Adrenal gland (tissue), 12 donors: ENCODE results near the gene LAG3. TPM values are rescaled to one million over a fixed set of nuclear protein-coding genes. Genes with fewer than 3 reads are reported as not detected.

ENCODE experiments used
- DNase-seq, 7 donors: peaks; one replicate each; pipeline ENCODE4 v3.0.0-alpha.2; 2019 to 2020
- H3K27ac ChIP-seq, 5 donors: fragments of 200-600 bp; sonication (generic) in 4 of 5; 1 replicate in 3 of 5; 2 replicates in 2 of 5; pipeline versions ENCODE4 v1.5.1 to v1.8.0; 2016 to 2020; ENCODE audit warnings: mild to moderate bottlenecking in 1 of 5
- H3K27me3 ChIP-seq: fragments of 200-600 bp; 2 replicates; pipeline ENCODE4 v1.8.0; 2021
- H3K36me3 ChIP-seq, 2 donors: fragments of 200-600 bp; replicated peaks in 1 of 2; 1 replicate in 1 of 2; 2 replicates in 1 of 2; pipeline versions ENCODE4 v1.5.1 to v1.8.0; 2018 to 2022
- H3K4me1 ChIP-seq, 2 donors: fragments of 200-600 bp; replicated peaks in 1 of 2; 1 replicate in 1 of 2; 2 replicates in 1 of 2; pipeline versions ENCODE4 v1.5.1 to v1.8.0; 2018 to 2021
- H3K4me3 ChIP-seq, 4 donors: fragments of 200-600 bp; sonication (generic) in 3 of 4; one replicate each; pipeline ENCODE4 v1.5.1; 2016 to 2018
- H3K9me3 ChIP-seq, 3 donors: fragments of 200-600 bp; sonication (generic) in 1 of 3; replicated peaks in 1 of 3; 1 replicate in 2 of 3; 2 replicates in 1 of 3; pipeline versions ENCODE4 v1.5.1 to v1.8.0; 2016 to 2021
- POLR2A ChIP-seq, 2 donors: fragments of 450-650 bp; IDR thresholded peaks; one replicate each; pipeline ENCODE4 v1.6.1; 2017; ENCODE audit warnings: antibody characterized with exemption in 2 of 2, mild to moderate bottlenecking in 2 of 2, moderate library complexity in 1 of 2
- WGBS, 4 donors: extraction: QIAGEN DNeasy Blood & Tissue Kit in 2 of 4; methylation state at CpG; one replicate each; pipeline versions ENCODE4 v1.1.5 to v1.1.7; 2013 to 2017; 5-methylcytosine and 5-hydroxymethylcytosine counted together
- intact Hi-C, 2 donors: fragments of 100-400 bp; cut with DNase I; formaldehyde crosslinking; loops; one replicate each; pipeline versions ENCODE4 v1.14.1 to v1.15.0; 2022 to 2023
- polyA plus RNA-seq, 3 donors: library from polyadenylated mRNA; stranded (reverse); fragments of 200-250 nt in 2 of 3; fragments of 350-450 nt in 1 of 3; fragmentation: Illumina TruSeq in 1 of 3; extraction: RNeasy Lipid Tissue Mini Kit (QIAGEN cat#74804) in 1 of 3; gene quantifications; one replicate each; pipeline ENCODE4 v1.2.3, GENCODE V29; 2013 to 2014
- total RNA-seq, 9 donors: library from RNA; depleted of rRNA in 4 of 9; stranded (reverse); fragments of >200 nt in 4 of 9; fragments of 120-200 nt in 1 of 9; fragmentation: NEBNext Ultra II Directional in 1 of 9; extraction: Animal tissue kit (Norgen Biotek cat#: 25700) in 1 of 9; gene quantifications; one replicate each; pipeline versions ENCODE4 v1.1.0 to v1.2.4, GENCODE V29; 2013 to 2023
- TF ChIP-seq, protein P1 (sequence below), 6 experiments: fragments of 450-650 bp in 4 of 6; fragments of 200-600 bp in 2 of 6; sonication (generic) in 1 of 6; IDR thresholded peaks; 1 replicate in 5 of 6; 2 replicates in 1 of 6; pipeline versions ENCODE4 v1.5.1 to v1.8.0; 2016 to 2021; ENCODE audit warnings: antibody characterized with exemption in 6 of 6, mild to moderate bottlenecking in 2 of 6, moderate library complexity in 1 of 6
- donor health status: healthy with polysubstance abuse.
- donor health status: Bipolar disorder and iron deficiency.
- donor health status: DM: yes; HTN: yes; CAD: no.
- donor health status: DM: no; HTN: no; CAD: no.
- donor health status: DM: no; HTN: no; CAD: no.
- donor health status: DM: yes; HTN: yes; CAD: no.

LAG3 gene
- total and polyA plus RNA-seq, 12 donors: 0.11 to 4.3 (median 0.71) TPM; not detected in 2

GRCh38 chr12:6759741-6760140, 12.6 kb upstream of the LAG3 start:
- Histone ChIP-seq H3K36me3 (no peaks in the 10 kb centered on the region), H3K4me1 (peaks cover 8 to 11% of the 10 kb centered on the region in 2 donors), H3K9me3 (no peaks in the 10 kb centered on the region), H3K27me3 (no peaks in the 10 kb centered on the region), H3K27ac (no peak overlapping the region), H3K4me3 (no peak overlapping the region)
- TF ChIP-seq, protein P1, sequence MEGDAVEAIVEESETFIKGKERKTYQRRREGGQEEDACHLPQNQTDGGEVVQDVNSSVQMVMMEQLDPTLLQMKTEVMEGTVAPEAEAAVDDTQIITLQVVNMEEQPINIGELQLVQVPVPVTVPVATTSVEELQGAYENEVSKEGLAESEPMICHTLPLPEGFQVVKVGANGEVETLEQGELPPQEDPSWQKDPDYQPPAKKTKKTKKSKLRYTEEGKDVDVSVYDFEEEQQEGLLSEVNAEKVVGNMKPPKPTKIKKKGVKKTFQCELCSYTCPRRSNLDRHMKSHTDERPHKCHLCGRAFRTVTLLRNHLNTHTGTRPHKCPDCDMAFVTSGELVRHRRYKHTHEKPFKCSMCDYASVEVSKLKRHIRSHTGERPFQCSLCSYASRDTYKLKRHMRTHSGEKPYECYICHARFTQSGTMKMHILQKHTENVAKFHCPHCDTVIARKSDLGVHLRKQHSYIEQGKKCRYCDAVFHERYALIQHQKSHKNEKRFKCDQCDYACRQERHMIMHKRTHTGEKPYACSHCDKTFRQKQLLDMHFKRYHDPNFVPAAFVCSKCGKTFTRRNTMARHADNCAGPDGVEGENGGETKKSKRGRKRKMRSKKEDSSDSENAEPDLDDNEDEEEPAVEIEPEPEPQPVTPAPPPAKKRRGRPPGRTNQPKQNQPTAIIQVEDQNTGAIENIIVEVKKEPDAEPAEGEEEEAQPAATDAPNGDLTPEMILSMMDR (IDR thresholded peaks at IDR 0.05): no peak
- TF ChIP-seq POLR2A (IDR thresholded peaks at IDR 0.05): no peak
- WGBS, 4 donors: 84 to 90% (median 87%) methylated on average over 5 of the region's 5 CpGs
- DNase-seq: no peak
- intact Hi-C loops: no loop called here

DNA sequence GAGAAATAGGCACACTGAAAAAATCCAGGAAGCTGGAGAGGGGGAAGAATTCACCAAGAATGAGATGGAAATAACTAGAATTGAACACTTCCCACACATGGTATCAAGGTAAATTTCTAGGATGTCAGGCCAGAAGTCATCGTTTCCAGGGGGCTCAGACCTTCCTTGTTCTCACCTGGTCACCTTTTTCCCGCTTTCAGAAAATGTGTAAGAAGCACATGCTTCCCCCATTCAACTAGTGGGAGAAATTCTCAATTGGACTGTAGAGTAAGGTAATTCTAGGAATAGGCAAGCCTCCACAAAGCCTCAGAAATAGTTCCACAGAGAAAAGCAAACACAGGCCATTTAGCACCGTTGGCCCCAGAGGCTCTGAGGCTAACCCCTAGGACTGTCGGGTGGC, 8.9 kb upstream of the LAG3 start:
- H3K9me3 ChIP-seq: no peaks in the 10 kb centered on the region
- TF ChIP-seq, protein P1 (IDR thresholded peaks at IDR 0.05): no peak
- TF ChIP-seq POLR2A (IDR thresholded peaks at IDR 0.05): no peak
- peak overlapping the region in 1 of 4 donors; percentile 28 for H3K4me3 ChIP-seq
- peaks cover 23 to 28% of the 10 kb centered on the region in 2 donors for H3K4me1 ChIP-seq
- H3K36me3 ChIP-seq: no peaks in the 10 kb centered on the region
- intact Hi-C loops: no loop called here
- WGBS, 4 donors: 66 to 83% (median 78%) methylated on average over 4 of the region's 4 CpGs
- DNase-seq: no peak
- H3K27me3 ChIP-seq: no peaks in the 10 kb centered on the region
- peak overlapping the region in 4 of 5 donors; percentile 43 to 97 (median 74) for H3K27ac ChIP-seq

GRCh38 chr12:6764011-6764828, 8.1 kb upstream of the LAG3 start:
- Histone ChIP-seq H3K27ac (peak overlapping the region in 4 of 5 donors; percentile 43 to 97 (median 74)), H3K36me3 (no peaks in the 10 kb centered on the region), H3K27me3 (no peaks in the 10 kb centered on the region), H3K4me1 (peaks cover 23 to 35% of the 10 kb centered on the region in 2 donors), H3K4me3 (peak overlapping the region in 1 of 4 donors; percentile 28), H3K9me3 (no peaks in the 10 kb centered on the region)
- whole genome bisulfite sequencing, 4 donors: 0 to 4% (median 3%) methylated on average over 13 to 16 of the region's 16 CpGs
- DNase-seq: peak; percentile 86 to 98 (median 94)
- intact Hi-C loops: no loop called here
- TF ChIP-seq, protein P1 (IDR thresholded peaks at IDR 0.05): no peak
- TF ChIP-seq POLR2A (IDR thresholded peaks at IDR 0.05): peak in 1 of 2 donors; percentile 17

GRCh38 chr12:6765048-6765633, 7.2 kb upstream of the LAG3 start:
- no peaks in the 10 kb centered on the region for H3K9me3 ChIP-seq
- H3K36me3 ChIP-seq: peaks cover 0 to 6% of the 10 kb centered on the region in 2 donors
- 19 to 28% (median 26%) methylated on average over 7 of the region's 7 CpGs for WGBS, 4 donors
- H3K27me3 ChIP-seq: no peaks in the 10 kb centered on the region
- no peak for DNase-seq
- H3K27ac ChIP-seq: peak overlapping the region in 4 of 5 donors; percentile 22 to 97 (median 76)
- H3K4me3 ChIP-seq: peak overlapping the region in 1 of 4 donors; percentile 98
- intact Hi-C loops: no loop called here
- peaks cover 23 to 38% of the 10 kb centered on the region in 2 donors for H3K4me1 ChIP-seq
- TF ChIP-seq, protein P1 (IDR thresholded peaks at IDR 0.05): no peak
- TF ChIP-seq POLR2A (IDR thresholded peaks at IDR 0.05): no peak
